Keratinocyte (primary cell): Measurements from ENCODE around the gene TLR10. TPM values are rescaled to one million over a fixed set of nuclear protein-coding genes. Genes with fewer than 3 reads are reported as not detected.

ENCODE experiments used
- DNase-seq: peaks from one replicate; pipeline ENCODE4 v3.0.0-alpha.2; 2011; ENCODE audit warnings: low read depth, missing footprints, low spot score
- FAIRE-seq: peaks from 2 replicates; lab custom pipeline; 2011; peaks lifted over from hg19 to GRCh38; lab: Jason Lieb, UNC
- H2AFZ ChIP-seq: 2 replicates; pipeline ENCODE4 v1.6.0; 2012; ENCODE audit warnings: low read length, control low read depth, inconsistent platforms; ENCODE audit not compliant: control insufficient read depth
- H3K27ac ChIP-seq: 2 replicates; pipeline ENCODE4 v1.5.1; 2011; ENCODE audit warnings: low read length; ENCODE audit not compliant: control insufficient read depth, insufficient read depth
- H3K27me3 ChIP-seq: 3 replicates; pipeline ENCODE4 v1.6.0; 2011; ENCODE audit warnings: low read length; ENCODE audit not compliant: control insufficient read depth, insufficient read depth; ENCODE audit errors: extremely low read depth
- H3K36me3 ChIP-seq, 2 experiments: 2 replicates in 1 of 2; 3 replicates in 1 of 2; pipeline ENCODE4 v1.5.1; 2011; ENCODE audit warnings: low read length in 2 of 2, mild to moderate bottlenecking in 1 of 2; ENCODE audit not compliant: control insufficient read depth in 2 of 2, insufficient read depth in 2 of 2; ENCODE audit errors: extremely low read depth in 1 of 2
- H3K4me1 ChIP-seq: 3 replicates; pipeline ENCODE4 v1.5.1; 2011; ENCODE audit warnings: low read length; ENCODE audit not compliant: control insufficient read depth, insufficient read depth; ENCODE audit errors: extremely low read depth
- H3K4me2 ChIP-seq: 3 replicates; pipeline ENCODE4 v1.6.0; 2011; ENCODE audit warnings: low read depth, low read length; ENCODE audit not compliant: control insufficient read depth, insufficient read depth; ENCODE audit errors: extremely low read depth
- H3K4me3 ChIP-seq, 3 experiments: fragments of 200-600 bp in 1 of 3; sonication (generic) in 1 of 3; 2 replicates in 2 of 3; 3 replicates in 1 of 3; pipeline ENCODE4 v1.5.1; 2011 to 2016; ENCODE audit warnings: low read length in 3 of 3, mild to moderate bottlenecking in 3 of 3, control low read depth in 2 of 3, inconsistent platforms in 1 of 3, low read depth in 1 of 3, mixed read lengths in 1 of 3, mixed run types in 1 of 3, moderate library complexity in 1 of 3; ENCODE audit not compliant: control insufficient read depth in 2 of 3, insufficient read depth in 2 of 3; ENCODE audit errors: extremely low read depth in 1 of 3
- H3K79me2 ChIP-seq: 2 replicates; pipeline ENCODE4 v1.6.0; 2012; ENCODE audit warnings: low read length; ENCODE audit not compliant: control insufficient read depth, insufficient read depth
- H3K9ac ChIP-seq: 3 replicates; pipeline ENCODE4 v1.6.0; 2011; ENCODE audit warnings: low read length; ENCODE audit not compliant: control insufficient read depth, insufficient read depth; ENCODE audit errors: extremely low read depth
- H3K9me1 ChIP-seq: 3 replicates; pipeline ENCODE4 v1.6.0; 2011; ENCODE audit warnings: low read length; ENCODE audit not compliant: control insufficient read depth, insufficient read depth; ENCODE audit errors: extremely low read depth
- H3K9me3 ChIP-seq: 2 replicates; pipeline ENCODE4 v1.5.1; 2012; ENCODE audit warnings: low read depth, low read length; ENCODE audit not compliant: control insufficient read depth
- H4K20me1 ChIP-seq: 3 replicates; pipeline ENCODE4 v1.6.0; 2011; ENCODE audit warnings: low read length; ENCODE audit not compliant: control insufficient read depth, insufficient read depth; ENCODE audit errors: extremely low read depth
- EZH2 ChIP-seq: IDR thresholded peaks from one replicate; pipeline ENCODE4 v1.6.1; 2012; ENCODE audit warnings: inconsistent platforms, mild to moderate bottlenecking, low read length, moderate library complexity
- dilution Hi-C: fragments of 300-500 bp; cut with MboI; formaldehyde crosslinking; loops from one replicate; pipeline ENCODE4 v1.7.0; 2020; ENCODE audit warnings: low sequenced_read_pairs; ENCODE audit not compliant: extremely low pct_ligation_motif_present
- polyA plus RNA-seq, 5 experiments: library from polyadenylated mRNA; depleted of rRNA in 3 of 5; stranded (reverse) in 3 of 5; stranded (forward) in 1 of 5; unstranded in 1 of 5; fragments of >200 nt; gene quantifications; 1 replicate in 1 of 5; 2 replicates in 3 of 5; 3 replicates in 1 of 5; pipeline versions ENCODE4 v1.2.1 to v1.2.3, GENCODE V29; 2011 to 2012; ENCODE audit warnings: missing spikeins in 2 of 5, low read depth in 1 of 5, low replicate concordance in 1 of 5
- TF ChIP-seq, protein P1 (sequence below), 3 experiments: IDR thresholded peaks in 1 of 3; conservative IDR thresholded peaks in 1 of 3; optimal IDR thresholded peaks in 1 of 3; 2 replicates in 2 of 3; 3 replicates in 1 of 3; pipeline versions ENCODE3 to v1.5.1; 2011; ENCODE audit warnings: low read length in 3 of 3, mild to moderate bottlenecking in 3 of 3, moderate library complexity in 2 of 3, control low read depth in 1 of 3, inconsistent platforms in 1 of 3; ENCODE audit not compliant: insufficient read depth in 2 of 3; ENCODE audit errors: extremely low read depth in 1 of 3

TLR10 gene
- polyA plus RNA-seq, 1 donor (not counting 4 experiments of a cell fraction or from before 2014, with no cell fraction given), result 0.05 TPM

DNA sequence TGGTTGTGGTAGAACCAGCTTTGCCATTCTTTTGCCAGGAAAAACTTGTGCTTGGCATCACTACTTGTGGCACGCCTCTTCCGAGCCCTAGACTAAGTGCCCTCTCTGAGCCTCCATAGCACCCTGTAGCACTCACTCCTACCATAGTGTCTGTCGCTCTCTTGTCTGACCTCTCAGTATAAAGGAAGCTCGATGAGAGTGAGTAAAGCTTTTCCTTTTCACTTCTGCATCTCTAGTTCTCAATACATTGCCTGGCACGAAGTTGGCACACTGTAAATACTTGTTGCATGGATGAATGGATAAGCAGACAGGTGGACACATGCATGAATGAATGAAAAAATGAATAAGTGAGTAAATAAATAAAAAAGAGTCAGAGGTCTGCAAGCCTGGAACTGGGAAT, 48.3 kb downstream of the TLR10 start:
- no peak overlapping the region for H3K9ac ChIP-seq
- no peaks in the 10 kb centered on the region for H4K20me1 ChIP-seq
- dilution Hi-C loops, result no loop called here
- H3K9me3 ChIP-seq, result peaks cover 4% of the 10 kb centered on the region
- no peaks in the 10 kb centered on the region for H3K9me1 ChIP-seq
- no peak for DNase-seq
- H3K27ac ChIP-seq, result no peak overlapping the region
- H3K4me2 ChIP-seq, result no peak overlapping the region
- no peaks in the 10 kb centered on the region for H3K79me2 ChIP-seq
- H2AFZ ChIP-seq, result no peak overlapping the region
- H3K4me3 ChIP-seq, result no peak overlapping the region
- no peak for FAIRE-seq
- no peaks in the 10 kb centered on the region for H3K27me3 ChIP-seq
- H3K4me1 ChIP-seq, result peaks cover 3% of the 10 kb centered on the region
- no peaks in the 10 kb centered on the region for H3K36me3 ChIP-seq
- TF ChIP-seq EZH2, result no peak
- TF ChIP-seq, protein P1, sequence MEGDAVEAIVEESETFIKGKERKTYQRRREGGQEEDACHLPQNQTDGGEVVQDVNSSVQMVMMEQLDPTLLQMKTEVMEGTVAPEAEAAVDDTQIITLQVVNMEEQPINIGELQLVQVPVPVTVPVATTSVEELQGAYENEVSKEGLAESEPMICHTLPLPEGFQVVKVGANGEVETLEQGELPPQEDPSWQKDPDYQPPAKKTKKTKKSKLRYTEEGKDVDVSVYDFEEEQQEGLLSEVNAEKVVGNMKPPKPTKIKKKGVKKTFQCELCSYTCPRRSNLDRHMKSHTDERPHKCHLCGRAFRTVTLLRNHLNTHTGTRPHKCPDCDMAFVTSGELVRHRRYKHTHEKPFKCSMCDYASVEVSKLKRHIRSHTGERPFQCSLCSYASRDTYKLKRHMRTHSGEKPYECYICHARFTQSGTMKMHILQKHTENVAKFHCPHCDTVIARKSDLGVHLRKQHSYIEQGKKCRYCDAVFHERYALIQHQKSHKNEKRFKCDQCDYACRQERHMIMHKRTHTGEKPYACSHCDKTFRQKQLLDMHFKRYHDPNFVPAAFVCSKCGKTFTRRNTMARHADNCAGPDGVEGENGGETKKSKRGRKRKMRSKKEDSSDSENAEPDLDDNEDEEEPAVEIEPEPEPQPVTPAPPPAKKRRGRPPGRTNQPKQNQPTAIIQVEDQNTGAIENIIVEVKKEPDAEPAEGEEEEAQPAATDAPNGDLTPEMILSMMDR (optimal IDR thresholded peaks at IDR 0.05 in 1 of 3, IDR thresholded peaks at IDR 0.05 in 1 of 3, conservative IDR thresholded peaks at IDR 0.05 in 1 of 3; ENCODE audit: extremely low read depth in 1 of 3, insufficient read depth in 2 of 3, low read length in 3 of 3), result no peak

DNA sequence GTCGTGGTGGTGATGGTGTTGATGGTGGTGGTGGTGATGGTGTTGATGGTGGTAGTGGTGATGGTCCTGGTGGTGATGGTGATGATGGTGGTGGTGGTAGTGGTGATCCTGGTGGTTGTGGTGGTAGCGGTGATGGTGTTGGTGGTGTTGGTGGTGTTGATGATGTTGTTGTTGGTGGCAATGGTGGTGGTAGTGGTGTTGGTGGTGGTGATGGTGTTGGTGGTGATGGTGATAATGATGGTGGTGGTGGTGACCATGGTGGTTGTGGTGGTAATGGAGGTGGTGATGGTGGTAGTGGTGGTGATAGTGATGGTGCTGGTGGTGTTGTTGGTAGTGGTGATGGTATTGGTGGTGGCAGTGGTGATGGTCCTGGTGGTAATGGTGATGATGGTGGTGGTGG, 49.1 kb downstream of the TLR10 start:
- Histone ChIP-seq H3K9me3 (peaks cover 4% of the 10 kb centered on the region), H2AFZ (no peak overlapping the region), H3K4me1 (peaks cover 6% of the 10 kb centered on the region), H3K27ac (no peak overlapping the region), H4K20me1 (no peaks in the 10 kb centered on the region), H3K4me2 (no peak overlapping the region), H3K36me3 (no peaks in the 10 kb centered on the region), H3K79me2 (no peaks in the 10 kb centered on the region), H3K27me3 (no peaks in the 10 kb centered on the region), H3K9me1 (no peaks in the 10 kb centered on the region), H3K4me3 (no peak overlapping the region), H3K9ac (no peak overlapping the region)
- no peak for TF ChIP-seq EZH2
- TF ChIP-seq, protein P1 (optimal IDR thresholded peaks at IDR 0.05 in 1 of 3, IDR thresholded peaks at IDR 0.05 in 1 of 3, conservative IDR thresholded peaks at IDR 0.05 in 1 of 3; ENCODE audit: extremely low read depth in 1 of 3, insufficient read depth in 2 of 3, low read length in 3 of 3), result no peak
- no peak for DNase-seq
- dilution Hi-C loops, result no loop called here
- no peak for FAIRE-seq
